ENCODE measurements around the gene DCDC2B. TPM values are rescaled to one million over a fixed set of nuclear protein-coding genes. Genes with fewer than 3 reads are reported as not detected.

DCDC2B gene
- total RNA-seq, result not detected in 2 replicates

GRCh38 chr1:32208891-32209328 lies at the start of gene DCDC2B:
DCDC2B (plus strand) TSS chr1:32209089; CDS start chr1:32209094, 5 bp downstream.

GRCh38 chr1:32179443-32180185 lies 29.3 kb upstream of the DCDC2B start, which contains the start of gene TXLNA:
TXLNA (plus strand) TSS chr1:32179675; CDS start chr1:32180346, 671 bp downstream.

GRCh38 chr1:32200226-32201010 lies 8.5 kb upstream of the DCDC2B start, which contains the start of gene CCDC28B:
CCDC28B (plus strand) TSS chr1:32200595; CDS start chr1:32201936, 1,341 bp downstream.

DNA sequence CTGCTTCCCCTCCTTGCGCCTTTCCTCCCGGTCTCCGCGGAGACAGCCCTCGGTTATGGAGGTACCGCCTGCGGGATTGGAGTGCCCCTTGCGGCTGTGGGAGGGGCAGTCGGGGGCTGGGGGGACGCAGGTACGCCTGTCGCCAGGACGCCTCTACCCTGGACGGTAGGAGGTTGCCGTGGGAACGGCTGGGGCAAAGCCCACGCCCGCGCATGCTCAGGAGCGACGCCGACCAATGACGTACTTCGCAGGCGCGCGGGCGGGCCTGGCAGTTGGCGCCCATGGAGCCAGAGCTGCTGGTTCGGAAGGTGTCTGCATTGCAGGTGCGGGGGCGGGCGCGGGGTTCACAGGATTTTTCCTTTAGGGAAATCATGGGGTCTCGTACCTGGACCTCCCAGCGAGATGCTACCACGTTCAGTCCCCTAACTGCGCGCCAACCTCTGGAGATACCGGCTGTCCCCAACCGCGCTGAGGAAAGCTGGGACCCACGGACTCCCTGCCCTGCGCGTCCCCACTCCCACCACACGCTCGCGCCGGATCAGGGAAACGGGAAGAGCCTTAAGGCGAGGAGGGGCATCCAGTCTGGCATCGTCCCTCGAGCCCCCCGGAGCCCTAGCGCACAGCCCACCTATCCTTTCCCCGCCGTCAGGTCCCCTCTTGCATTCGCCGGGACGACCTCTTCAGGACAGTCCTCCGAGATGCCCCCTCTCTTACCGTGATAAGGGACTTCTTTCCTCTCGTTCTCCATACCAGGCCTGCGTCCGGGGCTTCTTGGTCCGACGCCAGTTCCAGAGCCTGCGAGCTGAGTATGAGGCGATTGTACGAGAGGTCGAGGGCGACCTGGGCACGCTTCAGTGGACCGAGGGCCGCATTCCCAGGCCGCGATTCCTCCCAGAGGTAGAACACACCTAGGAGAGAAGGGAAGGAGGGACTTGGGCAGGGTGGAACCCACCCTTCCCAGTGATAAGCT lies 3.2 kb upstream of the DCDC2B start, which contains the start of gene IQCC:
TSS of gene IQCC (plus strand) at position 271 of the 970 bp plus-strand sequence. CDS start at position 282, 11 bp downstream.

GRCh38 chr1:32221980-32222755 lies 13.3 kb downstream of the DCDC2B start, which contains the start of the genes EIF3I and TMEM234:
EIF3I (plus strand) TSS chr1:32222407; CDS start chr1:32222442, 35 bp downstream.
TMEM234 (minus strand) TSS chr1:32222353; CDS start chr1:32222322, 31 bp downstream.

DNA sequence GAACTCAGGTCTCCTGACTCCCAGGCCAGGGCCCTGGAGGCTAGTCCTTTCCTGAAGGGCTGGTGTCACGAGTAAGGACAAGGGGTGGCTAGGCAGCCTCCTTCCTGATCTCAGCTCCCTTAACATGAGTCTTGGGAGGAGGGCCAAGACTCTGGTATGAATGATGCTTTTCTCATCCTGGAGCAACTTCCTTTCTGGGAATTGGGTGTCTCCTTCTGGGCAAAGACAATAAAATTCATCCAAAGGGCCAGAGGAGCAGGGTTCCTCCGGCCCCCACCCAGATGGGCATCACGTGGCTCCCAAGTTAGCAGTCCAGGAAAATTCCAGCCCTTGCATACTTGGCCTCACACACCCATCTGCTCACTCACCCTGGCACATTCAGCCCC lies 38.0 kb downstream of the DCDC2B start, which contains the start of gene FAM167B:
TSS of gene FAM167B (plus strand) at position 335 of the 386 bp plus-strand sequence. CDS start 200 bp downstream, outside the sequence.

GRCh38 chr1:32250893-32251716 lies 42.2 kb downstream of the DCDC2B start, which contains the start of gene LCK:
LCK (plus strand) TSS chr1:32251265; CDS start chr1:32274330, 23,065 bp downstream.

Other genes starting within 250 kb of the DCDC2B start
- gene KHDRBS1, start 195.2 kb upstream of the DCDC2B start, total RNA-seq, result 101 and 105 TPM in 2 replicates
- gene TMEM39B, start 136.2 kb upstream of the DCDC2B start, total RNA-seq, result 4.9 and 7.7 TPM in 2 replicates
- 30.6 and 33.8 TPM in 2 replicates for gene KPNA6, start 101.0 kb upstream of the DCDC2B start, total RNA-seq
- 55.9 and 58.0 TPM in 2 replicates for gene TXLNA, start 29.4 kb upstream of the DCDC2B start, total RNA-seq
- gene CCDC28B, start 8.5 kb upstream of the DCDC2B start, total RNA-seq, result 16.0 and 16.8 TPM in 2 replicates
- 2.9 and 3.3 TPM in 2 replicates for gene IQCC, start 3.4 kb upstream of the DCDC2B start, total RNA-seq
- gene TMEM234, start 13.3 kb downstream of the DCDC2B start, total RNA-seq, result 8.2 and 11.9 TPM in 2 replicates
- gene EIF3I, start 13.3 kb downstream of the DCDC2B start, total RNA-seq, result 370 and 402 TPM in 2 replicates
- 0.30 and 0.50 TPM in 2 replicates for gene FAM167B, start 38.1 kb downstream of the DCDC2B start, total RNA-seq
- gene LCK, start 42.2 kb downstream of the DCDC2B start, total RNA-seq, result not detected in 2 replicates
- 53.1 and 56.5 TPM in 2 replicates for gene HDAC1, start 83.0 kb downstream of the DCDC2B start, total RNA-seq
- 94.5 and 103 TPM in 2 replicates for gene MARCKSL1, start 127.1 kb downstream of the DCDC2B start, total RNA-seq
- gene FAM229A, start 153.4 kb downstream of the DCDC2B start, total RNA-seq, result 1.0 and 1.9 TPM in 2 replicates
- gene TSSK3, start 153.4 kb downstream of the DCDC2B start, total RNA-seq, result under 0.01 TPM in 1 of 2 replicates, not detected in the other
- gene BSDC1, start 185.4 kb downstream of the DCDC2B start, total RNA-seq, result 45.6 and 53.1 TPM in 2 replicates

Measured in bronchus fibroblast of lung (primary cell).